ENCODE measurements around the gene SETBP1.

The SETBP1 gene

DNA sequence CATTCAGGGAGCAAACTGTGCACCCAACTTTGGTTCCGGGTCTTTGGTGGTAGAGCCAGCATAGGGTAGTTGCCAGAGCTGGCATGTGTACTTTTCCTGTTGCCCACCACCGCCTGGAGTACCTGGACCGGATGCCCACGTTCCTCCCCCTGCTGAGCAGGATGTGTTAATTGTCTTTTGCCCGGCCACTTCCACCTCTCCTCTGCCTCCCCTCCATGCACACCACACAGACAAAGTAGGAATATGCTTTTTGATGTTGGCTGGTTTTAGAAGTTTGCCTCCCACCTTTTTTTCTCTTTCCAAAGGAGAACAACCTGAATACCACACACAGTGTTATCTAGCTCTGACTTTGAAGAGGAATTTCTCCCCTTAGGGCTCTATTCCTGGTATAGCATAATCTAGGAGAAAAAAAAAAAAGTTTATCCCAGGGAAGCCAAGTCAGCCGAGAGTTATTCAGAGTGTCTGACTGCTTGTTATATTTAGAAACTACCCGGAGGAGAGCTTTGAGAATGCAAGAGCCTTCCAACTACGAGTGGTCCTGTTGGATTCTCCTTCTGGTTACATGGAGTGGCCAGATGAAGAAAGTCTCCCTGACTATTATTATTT, 111.9 kb downstream of the SETBP1 start:
- Histone ChIP-seq H3K27me3 (ENCODE audit: insufficient read depth, low read length) (no peaks in the 10 kb centered on the region), H3K4me3 (ENCODE audit: low read depth, low read length, poor library complexity, severe bottlenecking) (no peak overlapping the region), H3K9me3 (ENCODE audit: low read length) (no peaks in the 10 kb centered on the region), H3K79me2 (ENCODE audit: insufficient read depth, low read length) (no peaks in the 10 kb centered on the region), H4K20me1 (ENCODE audit: insufficient read depth, low read length) (no peaks in the 10 kb centered on the region), H3K4me1 (ENCODE audit: insufficient read depth, low read length, severe bottlenecking) (no peaks in the 10 kb centered on the region), H2AFZ (ENCODE audit: low read length) (no peak overlapping the region), H3F3A (ENCODE audit: insufficient read depth, low read length) (no peaks in the 10 kb centered on the region), H3K27ac (ENCODE audit: low read depth, low read length, poor library complexity, severe bottlenecking) (no peak overlapping the region), H3K36me3 (ENCODE audit: insufficient read depth, low read length) (no peaks in the 10 kb centered on the region), H3K9me2 (ENCODE audit: low read depth, low read length) (no peaks in the 10 kb centered on the region), H3K9ac (ENCODE audit: low read length) (no peak overlapping the region), H3K4me2 (ENCODE audit: low read length) (no peak overlapping the region)
- TF ChIP-seq, protein P1, sequence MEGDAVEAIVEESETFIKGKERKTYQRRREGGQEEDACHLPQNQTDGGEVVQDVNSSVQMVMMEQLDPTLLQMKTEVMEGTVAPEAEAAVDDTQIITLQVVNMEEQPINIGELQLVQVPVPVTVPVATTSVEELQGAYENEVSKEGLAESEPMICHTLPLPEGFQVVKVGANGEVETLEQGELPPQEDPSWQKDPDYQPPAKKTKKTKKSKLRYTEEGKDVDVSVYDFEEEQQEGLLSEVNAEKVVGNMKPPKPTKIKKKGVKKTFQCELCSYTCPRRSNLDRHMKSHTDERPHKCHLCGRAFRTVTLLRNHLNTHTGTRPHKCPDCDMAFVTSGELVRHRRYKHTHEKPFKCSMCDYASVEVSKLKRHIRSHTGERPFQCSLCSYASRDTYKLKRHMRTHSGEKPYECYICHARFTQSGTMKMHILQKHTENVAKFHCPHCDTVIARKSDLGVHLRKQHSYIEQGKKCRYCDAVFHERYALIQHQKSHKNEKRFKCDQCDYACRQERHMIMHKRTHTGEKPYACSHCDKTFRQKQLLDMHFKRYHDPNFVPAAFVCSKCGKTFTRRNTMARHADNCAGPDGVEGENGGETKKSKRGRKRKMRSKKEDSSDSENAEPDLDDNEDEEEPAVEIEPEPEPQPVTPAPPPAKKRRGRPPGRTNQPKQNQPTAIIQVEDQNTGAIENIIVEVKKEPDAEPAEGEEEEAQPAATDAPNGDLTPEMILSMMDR (IDR thresholded peaks at IDR 0.05; ENCODE audit: low read length): no peak
- no peak for TF ChIP-seq EZH2 (IDR thresholded peaks at IDR 0.05; ENCODE audit: borderline replicate concordance, low read length)

DNA sequence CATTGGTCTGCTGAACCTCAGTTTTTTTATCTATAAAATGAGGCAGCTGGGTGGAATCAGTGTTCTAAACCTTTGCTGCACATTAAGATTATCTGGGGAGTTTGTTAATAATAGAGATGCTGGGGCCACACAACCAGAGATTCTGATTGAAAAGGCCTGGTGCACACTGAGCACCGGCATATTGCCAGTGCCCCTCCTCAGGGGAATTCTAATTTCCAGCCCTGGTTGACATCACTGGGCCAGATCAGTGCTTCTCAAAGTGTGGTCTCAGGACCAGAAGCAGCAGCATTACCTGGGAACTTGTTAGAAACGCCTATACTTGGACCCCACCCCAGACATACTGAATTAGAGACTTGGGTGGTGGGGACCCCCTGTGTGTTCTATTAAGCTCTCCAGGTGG, 112.5 kb downstream of the SETBP1 start:
- H2AFZ ChIP-seq (ENCODE audit: low read length): no peak overlapping the region
- H3K4me3 ChIP-seq (ENCODE audit: low read depth, low read length, poor library complexity, severe bottlenecking): no peak overlapping the region
- H3K27me3 ChIP-seq (ENCODE audit: insufficient read depth, low read length): no peaks in the 10 kb centered on the region
- H3K9me3 ChIP-seq (ENCODE audit: low read length): no peaks in the 10 kb centered on the region
- TF ChIP-seq, protein P1 (IDR thresholded peaks at IDR 0.05; ENCODE audit: low read length): no peak
- TF ChIP-seq EZH2 (IDR thresholded peaks at IDR 0.05; ENCODE audit: borderline replicate concordance, low read length): no peak
- H3K4me2 ChIP-seq (ENCODE audit: low read length): no peak overlapping the region
- no peak overlapping the region for H3K9ac ChIP-seq (ENCODE audit: low read length)
- H3K79me2 ChIP-seq (ENCODE audit: insufficient read depth, low read length): no peaks in the 10 kb centered on the region
- no peaks in the 10 kb centered on the region for H4K20me1 ChIP-seq (ENCODE audit: insufficient read depth, low read length)
- H3F3A ChIP-seq (ENCODE audit: insufficient read depth, low read length): no peaks in the 10 kb centered on the region
- peaks cover 2% of the 10 kb centered on the region for H3K4me1 ChIP-seq (ENCODE audit: insufficient read depth, low read length, severe bottlenecking)
- no peaks in the 10 kb centered on the region for H3K36me3 ChIP-seq (ENCODE audit: insufficient read depth, low read length)
- H3K9me2 ChIP-seq (ENCODE audit: low read depth, low read length): no peaks in the 10 kb centered on the region
- no peak overlapping the region for H3K27ac ChIP-seq (ENCODE audit: low read depth, low read length, poor library complexity, severe bottlenecking)

DNA sequence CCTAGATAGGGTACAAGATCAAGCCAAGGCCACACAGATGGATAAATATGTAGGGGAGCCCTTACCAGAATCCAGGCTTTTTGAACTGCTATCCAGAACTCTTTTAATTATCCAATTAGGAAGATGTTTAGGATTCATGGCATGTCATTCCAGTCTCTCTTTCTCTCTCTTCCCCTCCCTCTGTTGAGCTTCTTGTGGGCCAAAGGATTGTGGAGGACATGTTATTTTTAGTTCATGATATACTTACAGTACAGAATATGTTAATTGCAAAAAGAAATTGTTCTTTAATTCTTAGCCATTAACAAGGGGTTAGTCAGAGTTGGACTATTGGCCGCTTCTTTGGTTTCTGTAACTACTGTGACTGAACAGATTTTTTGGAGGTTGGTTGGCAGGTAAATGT, 113.0 kb downstream of the SETBP1 start:
- H3K4me3 ChIP-seq (ENCODE audit: low read depth, low read length, poor library complexity, severe bottlenecking): no peak overlapping the region
- H3K9me2 ChIP-seq (ENCODE audit: low read depth, low read length): no peaks in the 10 kb centered on the region
- no peaks in the 10 kb centered on the region for H3K9me3 ChIP-seq (ENCODE audit: low read length)
- no peak overlapping the region for H3K9ac ChIP-seq (ENCODE audit: low read length)
- no peaks in the 10 kb centered on the region for H3K27me3 ChIP-seq (ENCODE audit: insufficient read depth, low read length)
- H3K36me3 ChIP-seq (ENCODE audit: insufficient read depth, low read length): no peaks in the 10 kb centered on the region
- H3K4me1 ChIP-seq (ENCODE audit: insufficient read depth, low read length, severe bottlenecking): peaks cover 7% of the 10 kb centered on the region
- H3K79me2 ChIP-seq (ENCODE audit: insufficient read depth, low read length): no peaks in the 10 kb centered on the region
- TF ChIP-seq, protein P1 (IDR thresholded peaks at IDR 0.05; ENCODE audit: low read length): no peak
- no peak for TF ChIP-seq EZH2 (IDR thresholded peaks at IDR 0.05; ENCODE audit: borderline replicate concordance, low read length)
- H3F3A ChIP-seq (ENCODE audit: insufficient read depth, low read length): no peaks in the 10 kb centered on the region
- H3K4me2 ChIP-seq (ENCODE audit: low read length): no peak overlapping the region
- no peak overlapping the region for H3K27ac ChIP-seq (ENCODE audit: low read depth, low read length, poor library complexity, severe bottlenecking)
- no peaks in the 10 kb centered on the region for H4K20me1 ChIP-seq (ENCODE audit: insufficient read depth, low read length)
- H2AFZ ChIP-seq (ENCODE audit: low read length): no peak overlapping the region
